PFSK-1 (cell line): ENCODE results near the gene CLN6.

Experiments
- FOXP2 ChIP-seq: optimal IDR thresholded peaks from 2 replicates; pipeline ENCODE3; 2011; ENCODE audit warnings: borderline replicate concordance, control low read depth, inconsistent platforms; ENCODE audit not compliant: insufficient read depth; ENCODE audit errors: extremely low read length, extremely low read depth
- POLR2AphosphoS5 ChIP-seq: IDR thresholded peaks from 2 replicates; pipeline ENCODE4 v1.6.1; 2012; ENCODE audit warnings: low read depth, mild to moderate bottlenecking, control low read depth, low read length, moderate library complexity
- SIN3A ChIP-seq: IDR thresholded peaks from 2 replicates; pipeline ENCODE4 v1.6.1; 2012; ENCODE audit warnings: mild to moderate bottlenecking, low read length, moderate library complexity, borderline replicate concordance; ENCODE audit not compliant: insufficient read depth
- TAF1 ChIP-seq: IDR thresholded peaks from 2 replicates; pipeline ENCODE4 v1.6.1; 2012; ENCODE audit warnings: low read length, control low read depth, borderline replicate concordance; ENCODE audit not compliant: insufficient read depth
- TF ChIP-seq, protein P1 (sequence below), 2 experiments: IDR thresholded peaks; 2 replicates each; pipeline versions ENCODE4 v1.6.1 to v1.8.0; 2011 to 2012; ENCODE audit warnings: low read depth in 2 of 2, low read length in 2 of 2, control low read depth in 1 of 2, inconsistent platforms in 1 of 2, mild to moderate bottlenecking in 1 of 2, moderate library complexity in 1 of 2; ENCODE audit not compliant: insufficient read depth in 1 of 2

The CLN6 gene

DNA sequence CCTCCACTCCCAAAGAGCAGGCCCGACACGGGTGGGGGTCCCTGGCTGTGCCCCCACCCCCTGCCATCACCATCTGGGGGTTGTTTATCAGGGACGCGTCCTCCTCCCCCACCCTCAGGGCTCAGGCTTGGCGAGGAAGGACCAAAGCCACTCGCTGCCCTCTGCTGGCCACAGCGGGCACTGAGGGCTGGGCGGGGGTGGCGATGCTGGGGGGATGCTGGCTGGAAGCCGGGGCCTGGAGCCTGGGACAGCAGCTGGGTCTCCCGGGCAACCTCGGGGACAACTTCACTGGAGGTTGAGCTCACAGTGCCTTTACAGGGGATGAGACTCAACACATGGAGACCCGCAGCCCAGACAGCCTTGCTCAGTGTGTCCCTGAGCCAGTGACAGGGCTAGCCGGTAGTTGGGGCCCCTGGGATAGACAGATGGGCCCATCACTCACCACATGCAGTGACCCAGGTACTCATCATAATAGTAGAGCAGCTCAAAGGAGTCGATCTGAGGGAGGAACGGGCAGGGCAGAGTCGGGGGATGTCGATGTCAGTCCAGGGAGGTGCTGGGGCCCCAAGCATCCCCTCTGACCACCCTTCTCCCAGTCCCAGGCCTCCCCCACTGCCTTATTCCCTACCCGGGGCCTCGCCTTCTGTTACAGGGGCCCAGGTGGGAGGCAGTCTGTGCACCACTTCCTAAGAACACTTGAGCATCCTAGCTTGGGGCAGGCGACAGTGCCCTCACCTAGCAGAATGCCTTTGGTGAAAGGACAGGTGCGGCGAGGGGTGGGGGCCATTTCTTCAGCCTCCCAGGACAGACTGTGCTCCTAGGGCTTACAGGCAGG lies 18.5 kb downstream of the CLN6 start:
- peak; percentile 97 for TF ChIP-seq FOXP2
- no peak for TF ChIP-seq POLR2AphosphoS5

DNA sequence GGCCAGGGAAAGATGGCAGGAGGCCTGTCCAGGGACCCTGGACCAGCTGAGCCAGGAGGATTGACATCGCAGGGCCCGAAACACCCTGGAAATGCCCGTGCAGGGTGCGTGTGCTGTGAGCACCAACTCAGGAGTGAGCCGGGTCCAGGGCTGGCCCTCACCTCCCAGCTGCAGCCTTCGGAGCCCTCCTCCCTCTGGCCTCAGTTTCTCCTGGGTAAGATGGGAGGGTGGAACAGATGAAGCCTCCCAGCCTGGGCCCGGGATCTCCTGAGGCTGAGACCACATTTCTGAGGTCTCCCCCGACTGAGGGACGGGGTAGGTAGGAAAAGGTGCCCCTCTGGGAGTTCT lies 19.1 kb downstream of the CLN6 start:
- TF ChIP-seq TAF1 (no peak), SIN3A (no peak), POLR2AphosphoS5 (no peak), FOXP2 (no peak)
- TF ChIP-seq, protein P1, sequence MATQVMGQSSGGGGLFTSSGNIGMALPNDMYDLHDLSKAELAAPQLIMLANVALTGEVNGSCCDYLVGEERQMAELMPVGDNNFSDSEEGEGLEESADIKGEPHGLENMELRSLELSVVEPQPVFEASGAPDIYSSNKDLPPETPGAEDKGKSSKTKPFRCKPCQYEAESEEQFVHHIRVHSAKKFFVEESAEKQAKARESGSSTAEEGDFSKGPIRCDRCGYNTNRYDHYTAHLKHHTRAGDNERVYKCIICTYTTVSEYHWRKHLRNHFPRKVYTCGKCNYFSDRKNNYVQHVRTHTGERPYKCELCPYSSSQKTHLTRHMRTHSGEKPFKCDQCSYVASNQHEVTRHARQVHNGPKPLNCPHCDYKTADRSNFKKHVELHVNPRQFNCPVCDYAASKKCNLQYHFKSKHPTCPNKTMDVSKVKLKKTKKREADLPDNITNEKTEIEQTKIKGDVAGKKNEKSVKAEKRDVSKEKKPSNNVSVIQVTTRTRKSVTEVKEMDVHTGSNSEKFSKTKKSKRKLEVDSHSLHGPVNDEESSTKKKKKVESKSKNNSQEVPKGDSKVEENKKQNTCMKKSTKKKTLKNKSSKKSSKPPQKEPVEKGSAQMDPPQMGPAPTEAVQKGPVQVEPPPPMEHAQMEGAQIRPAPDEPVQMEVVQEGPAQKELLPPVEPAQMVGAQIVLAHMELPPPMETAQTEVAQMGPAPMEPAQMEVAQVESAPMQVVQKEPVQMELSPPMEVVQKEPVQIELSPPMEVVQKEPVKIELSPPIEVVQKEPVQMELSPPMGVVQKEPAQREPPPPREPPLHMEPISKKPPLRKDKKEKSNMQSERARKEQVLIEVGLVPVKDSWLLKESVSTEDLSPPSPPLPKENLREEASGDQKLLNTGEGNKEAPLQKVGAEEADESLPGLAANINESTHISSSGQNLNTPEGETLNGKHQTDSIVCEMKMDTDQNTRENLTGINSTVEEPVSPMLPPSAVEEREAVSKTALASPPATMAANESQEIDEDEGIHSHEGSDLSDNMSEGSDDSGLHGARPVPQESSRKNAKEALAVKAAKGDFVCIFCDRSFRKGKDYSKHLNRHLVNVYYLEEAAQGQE (IDR thresholded peaks at IDR 0.05; ENCODE audit: insufficient read depth in 1 of 2, low read depth in 2 of 2, low read length in 2 of 2): no peak

DNA sequence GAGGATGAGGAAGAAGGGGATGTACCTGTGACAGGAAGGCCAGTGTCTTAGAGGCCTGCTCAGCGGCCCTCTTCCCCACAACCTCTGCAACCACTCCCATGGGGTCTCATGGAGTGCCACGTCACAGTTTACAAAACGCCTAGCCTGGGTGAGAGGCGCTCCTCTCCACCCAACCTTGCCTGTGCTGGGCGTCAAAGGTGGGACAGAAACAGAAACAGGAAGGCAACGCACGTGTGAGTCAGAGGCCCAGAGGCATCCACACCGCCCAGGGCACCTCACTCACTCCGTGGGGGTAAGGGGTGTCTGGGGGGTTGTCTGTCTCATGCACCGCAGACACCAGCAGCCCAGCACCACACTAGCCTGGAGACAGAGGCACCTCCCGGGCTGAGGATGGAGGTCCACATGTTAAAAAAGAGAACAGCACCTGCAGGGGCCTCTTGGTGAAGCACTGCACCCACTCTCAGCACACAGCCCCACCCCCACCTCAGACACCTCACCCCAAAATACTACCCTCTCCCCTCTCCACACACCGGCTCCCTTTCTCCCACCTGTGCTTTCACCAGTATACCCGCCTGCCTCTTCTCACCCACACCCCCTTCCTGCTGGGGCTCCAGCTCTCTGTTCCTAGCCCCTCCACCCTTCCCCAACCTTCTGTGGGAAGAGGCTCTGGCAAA lies 19.7 kb downstream of the CLN6 start:
- no peak for TF ChIP-seq FOXP2
- no peak for TF ChIP-seq SIN3A
- no peak for TF ChIP-seq POLR2AphosphoS5
- TF ChIP-seq TAF1: no peak
- TF ChIP-seq, protein P1 (IDR thresholded peaks at IDR 0.05; ENCODE audit: insufficient read depth in 1 of 2, low read depth in 2 of 2, low read length in 2 of 2): no peak

DNA sequence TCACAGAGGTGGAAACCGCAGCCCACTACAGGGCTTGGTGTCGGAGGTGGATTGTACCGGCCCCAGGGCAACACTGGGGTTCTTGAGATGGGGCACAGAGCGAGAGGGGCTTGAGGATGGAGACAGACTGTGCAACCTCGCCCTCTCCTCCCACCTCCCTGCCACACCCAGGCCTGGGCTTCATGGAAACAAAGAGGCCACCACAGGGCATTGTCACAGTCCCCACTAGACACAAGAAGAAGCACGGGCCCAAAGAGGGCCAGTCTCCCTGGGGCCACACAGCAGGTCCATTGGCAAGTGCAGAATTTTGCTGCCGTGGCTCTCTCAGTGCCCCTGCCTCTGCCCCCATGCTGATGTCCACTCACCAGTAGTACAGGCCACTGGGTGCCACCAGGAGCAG lies 20.3 kb downstream of the CLN6 start:
- TF ChIP-seq SIN3A (no peak), FOXP2 (no peak), TAF1 (no peak), POLR2AphosphoS5 (no peak)
- TF ChIP-seq, protein P1 (IDR thresholded peaks at IDR 0.05; ENCODE audit: insufficient read depth in 1 of 2, low read depth in 2 of 2, low read length in 2 of 2): no peak

DNA sequence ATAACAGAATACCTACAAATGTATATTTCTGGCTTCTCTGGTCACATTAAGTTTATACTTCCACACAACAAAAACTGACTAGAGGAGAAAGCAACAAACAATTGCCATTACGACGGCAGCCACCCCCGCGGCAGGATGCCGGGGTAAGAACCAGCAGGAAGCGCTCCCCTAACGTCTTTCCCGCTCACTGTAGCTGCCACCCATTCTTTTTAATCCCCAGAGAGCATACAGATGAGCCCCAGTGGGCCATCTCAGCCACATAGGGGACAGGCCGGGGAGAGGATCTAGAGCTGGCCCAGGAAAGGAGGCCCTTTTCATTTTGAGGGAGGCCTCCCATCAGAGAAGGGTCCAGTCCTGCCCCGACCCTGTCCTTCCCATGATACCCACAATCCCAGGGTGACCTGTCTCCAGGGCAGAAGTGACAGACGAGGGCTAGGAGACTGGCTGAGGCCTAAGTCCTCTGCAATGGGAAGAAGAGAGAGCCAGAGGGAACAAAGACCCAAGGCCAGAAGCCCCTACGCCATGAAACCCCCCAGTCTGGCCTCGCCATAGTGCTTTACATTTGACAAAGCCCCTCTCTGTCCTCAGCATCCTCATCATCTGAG lies 20.8 kb downstream of the CLN6 start:
- TF ChIP-seq POLR2AphosphoS5 (no peak), TAF1 (no peak), SIN3A (no peak), FOXP2 (no peak)
- TF ChIP-seq, protein P1 (IDR thresholded peaks at IDR 0.05; ENCODE audit: insufficient read depth in 1 of 2, low read depth in 2 of 2, low read length in 2 of 2): no peak
